Upper lobe of left lung (tissue), 6 donors: Measurements from ENCODE around the gene CDC42BPA. TPM values are rescaled to one million over a fixed set of nuclear protein-coding genes. Genes with fewer than 3 reads are reported as not detected.

ENCODE experiments used
- ATAC-seq, 2 donors: fragments of 200-7000 bp; cut with Tn5 transposase; one replicate each; pipeline ENCODE4 v1.9.1; 2022; ENCODE audit warnings: mild to moderate bottlenecking in 2 of 2, moderate library complexity in 2 of 2; ENCODE audit not compliant: low FRiP score in 2 of 2
- DNase-seq, 2 donors: peaks; one replicate each; pipeline ENCODE4 v3.0.0-alpha.2; 2019 to 2020
- H3K27ac ChIP-seq, 4 donors: fragments of 200-600 bp; sonication (generic); one replicate each; pipeline ENCODE4 v1.5.1; 2016 to 2019
- H3K27me3 ChIP-seq, 4 donors: fragments of 200-600 bp; sonication (generic); one replicate each; pipeline ENCODE4 v1.5.1; 2017 to 2019
- H3K36me3 ChIP-seq, 4 donors: fragments of 200-600 bp; sonication (generic); one replicate each; pipeline ENCODE4 v1.5.1; 2016 to 2019
- H3K4me1 ChIP-seq, 4 donors: fragments of 200-600 bp; sonication (generic); one replicate each; pipeline ENCODE4 v1.5.1; 2018 to 2019
- H3K4me3 ChIP-seq, 4 donors: fragments of 200-600 bp; sonication (generic); one replicate each; pipeline ENCODE4 v1.5.1; 2017 to 2019; ENCODE audit warnings: mild to moderate bottlenecking in 2 of 4, moderate library complexity in 1 of 4
- H3K9me3 ChIP-seq, 4 donors: fragments of 200-600 bp; sonication (generic); one replicate each; pipeline ENCODE4 v1.5.1; 2018 to 2019
- EP300 ChIP-seq, 4 donors: sonication (generic); formaldehyde crosslinking; IDR thresholded peaks; one replicate each; pipeline ENCODE4 v1.5.1; 2017; ENCODE audit warnings: antibody characterized with exemption in 4 of 4, control low read depth in 2 of 4
- POLR2A ChIP-seq, 4 donors: fragments of 450-650 bp; IDR thresholded peaks; one replicate each; pipeline ENCODE4 v1.5.1; 2016 to 2017; ENCODE audit warnings: antibody characterized with exemption in 4 of 4, mild to moderate bottlenecking in 2 of 4
- POLR2AphosphoS5 ChIP-seq, 2 donors: sonication (generic); formaldehyde crosslinking; IDR thresholded peaks; one replicate each; pipeline ENCODE4 v1.5.1; 2017; ENCODE audit warnings: antibody characterized with exemption in 2 of 2
- WGBS, 2 donors: methylation state at CpG; one replicate each; pipeline ENCODE4 v1.1.5; 2017 to 2018; 5-methylcytosine and 5-hydroxymethylcytosine counted together
- total RNA-seq, 6 donors: library from RNA; depleted of rRNA in 4 of 6; stranded (reverse); fragments of >200 nt in 4 of 6; gene quantifications; one replicate each; pipeline versions ENCODE4 v1.1.0 to v1.2.1, GENCODE V29; 2016 to 2021
- TF ChIP-seq, protein P1 (sequence below), 6 experiments: fragments of 450-650 bp in 4 of 6; fragments of 200-600 bp in 2 of 6; sonication (generic) in 2 of 6; IDR thresholded peaks; one replicate each; pipeline ENCODE4 v1.5.1; 2016 to 2019; ENCODE audit warnings: antibody characterized with exemption in 6 of 6
- donor health status: DM: no; HTN: no; CAD: no; lungs with moderate emphysema.
- donor health status: DM: no; HTN: yes; CAD: no; lungs with severe emphysema.

CDC42BPA gene
- total RNA-seq, 6 donors from 2014 or later, result 27.8 to 76.1 (median 33.1) TPM

DNA sequence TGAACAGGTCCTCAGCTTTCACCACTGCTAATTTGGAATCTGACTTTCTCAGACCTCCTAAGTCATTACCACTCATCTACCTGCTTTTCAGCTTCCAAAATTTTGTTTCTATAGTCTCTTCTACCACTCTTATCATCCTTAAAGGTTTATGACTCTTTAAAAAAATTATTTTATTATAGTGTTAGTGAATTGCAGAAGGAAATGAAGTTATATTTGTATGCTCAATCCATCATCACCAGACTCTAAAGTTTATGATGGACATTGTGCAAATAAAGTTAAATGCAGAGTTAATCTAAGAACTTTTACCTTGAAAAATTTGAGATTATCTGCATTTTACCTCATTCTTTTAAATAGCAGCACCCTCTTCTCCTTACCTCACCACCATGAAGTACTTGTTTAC is 14.6 kb downstream of the CDC42BPA start:
- H3K4me1 ChIP-seq, result peaks cover 5 to 21% (median 14%) of the 10 kb centered on the region in 4 donors
- ATAC-seq (no peak), DNase-seq (no peak)
- H3K9me3 ChIP-seq, result no peaks in the 10 kb centered on the region
- H3K27ac ChIP-seq, result no peak overlapping the region
- no peaks in the 10 kb centered on the region for H3K27me3 ChIP-seq
- no peak for TF ChIP-seq POLR2A (IDR thresholded peaks at IDR 0.05)
- no peak overlapping the region for H3K4me3 ChIP-seq
- H3K36me3 ChIP-seq, result no peaks in the 10 kb centered on the region

DNA sequence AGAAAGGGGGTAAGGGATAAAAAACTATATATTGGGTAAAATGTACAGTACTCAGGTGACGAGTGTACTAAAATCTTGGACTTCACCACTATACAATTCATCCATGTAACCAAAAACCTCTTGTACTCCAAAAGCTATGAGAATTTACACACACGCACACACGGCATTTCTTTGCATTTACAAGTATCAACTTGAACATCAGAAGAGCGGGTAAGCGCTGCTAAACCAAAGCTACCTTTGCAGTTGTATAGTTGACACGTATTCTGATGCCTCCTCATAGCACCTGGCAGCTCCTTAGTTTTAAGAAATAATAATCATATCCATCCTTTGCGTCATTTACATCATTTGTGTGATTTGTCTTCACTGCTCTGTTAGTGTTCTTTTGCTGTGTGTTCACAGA is 17.6 kb downstream of the CDC42BPA start:
- peak overlapping the region in 1 of 4 donors; percentile 76 for H3K27ac ChIP-seq
- H3K9me3 ChIP-seq, result no peaks in the 10 kb centered on the region
- no peaks in the 10 kb centered on the region for H3K27me3 ChIP-seq
- WGBS, 2 donors, result 93 to 94% methylated on average over 7 of the region's 7 CpGs
- ATAC-seq, result no peak
- H3K4me1 ChIP-seq, result peaks cover 9 to 18% (median 15%) of the 10 kb centered on the region in 4 donors
- H3K36me3 ChIP-seq, result no peaks in the 10 kb centered on the region
- no peak for TF ChIP-seq EP300 (IDR thresholded peaks at IDR 0.05)
- no peak for TF ChIP-seq POLR2AphosphoS5 (IDR thresholded peaks at IDR 0.05)
- TF ChIP-seq POLR2A (IDR thresholded peaks at IDR 0.05), result no peak
- TF ChIP-seq, protein P1, sequence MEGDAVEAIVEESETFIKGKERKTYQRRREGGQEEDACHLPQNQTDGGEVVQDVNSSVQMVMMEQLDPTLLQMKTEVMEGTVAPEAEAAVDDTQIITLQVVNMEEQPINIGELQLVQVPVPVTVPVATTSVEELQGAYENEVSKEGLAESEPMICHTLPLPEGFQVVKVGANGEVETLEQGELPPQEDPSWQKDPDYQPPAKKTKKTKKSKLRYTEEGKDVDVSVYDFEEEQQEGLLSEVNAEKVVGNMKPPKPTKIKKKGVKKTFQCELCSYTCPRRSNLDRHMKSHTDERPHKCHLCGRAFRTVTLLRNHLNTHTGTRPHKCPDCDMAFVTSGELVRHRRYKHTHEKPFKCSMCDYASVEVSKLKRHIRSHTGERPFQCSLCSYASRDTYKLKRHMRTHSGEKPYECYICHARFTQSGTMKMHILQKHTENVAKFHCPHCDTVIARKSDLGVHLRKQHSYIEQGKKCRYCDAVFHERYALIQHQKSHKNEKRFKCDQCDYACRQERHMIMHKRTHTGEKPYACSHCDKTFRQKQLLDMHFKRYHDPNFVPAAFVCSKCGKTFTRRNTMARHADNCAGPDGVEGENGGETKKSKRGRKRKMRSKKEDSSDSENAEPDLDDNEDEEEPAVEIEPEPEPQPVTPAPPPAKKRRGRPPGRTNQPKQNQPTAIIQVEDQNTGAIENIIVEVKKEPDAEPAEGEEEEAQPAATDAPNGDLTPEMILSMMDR (IDR thresholded peaks at IDR 0.05), result no peak
- no peak overlapping the region for H3K4me3 ChIP-seq
- no peak for DNase-seq

DNA sequence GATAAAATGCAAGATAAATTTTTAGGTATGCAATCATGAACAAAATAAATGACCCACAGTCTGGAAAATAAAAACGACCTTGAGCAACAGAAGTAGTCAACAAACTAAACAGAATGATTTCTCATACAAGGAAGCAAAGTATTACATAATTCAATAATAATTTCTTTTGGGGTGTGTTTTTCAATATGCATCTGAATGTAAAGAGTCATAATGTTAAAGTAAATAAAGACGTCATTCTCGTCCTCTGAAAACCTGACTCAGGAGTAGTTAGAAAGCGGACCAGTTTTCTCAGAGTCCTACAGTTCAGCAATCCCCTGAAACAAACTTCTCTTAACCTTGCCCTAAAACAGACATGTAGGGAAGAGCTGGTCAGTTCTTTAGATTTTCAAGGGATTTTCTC is 18.6 kb downstream of the CDC42BPA start:
- Histone ChIP-seq H3K36me3 (no peaks in the 10 kb centered on the region), H3K4me1 (peaks cover 9 to 18% (median 15%) of the 10 kb centered on the region in 4 donors), H3K27ac (peak overlapping the region in 2 of 4 donors; percentile 61 to 76), H3K4me3 (no peak overlapping the region), H3K9me3 (no peaks in the 10 kb centered on the region), H3K27me3 (no peaks in the 10 kb centered on the region)
- WGBS, 2 donors, result 44 to 47% methylated on average over 4 of the region's 4 CpGs
- DNase-seq (no peak), ATAC-seq (no peak)
- TF ChIP-seq POLR2A (IDR thresholded peaks at IDR 0.05), result no peak
- no peak for TF ChIP-seq EP300 (IDR thresholded peaks at IDR 0.05)
- no peak for TF ChIP-seq POLR2AphosphoS5 (IDR thresholded peaks at IDR 0.05)
- TF ChIP-seq, protein P1 (IDR thresholded peaks at IDR 0.05), result no peak

DNA sequence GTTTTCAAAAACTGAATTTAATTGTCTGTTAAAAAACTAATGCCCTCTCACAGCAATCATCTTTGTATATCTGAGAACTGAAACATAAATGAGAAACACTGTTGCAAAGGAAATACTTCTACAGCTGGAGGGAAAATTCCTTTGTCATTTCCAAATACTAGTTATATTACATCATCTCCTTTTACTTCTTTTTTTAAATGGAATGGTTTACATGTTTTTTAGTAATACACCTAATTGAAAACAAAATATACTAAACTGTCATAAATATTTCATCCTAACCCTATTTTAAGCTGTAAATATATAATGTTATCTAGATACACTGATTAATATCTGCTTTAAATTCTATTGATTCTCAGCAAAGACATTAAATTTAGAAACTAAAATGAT is 19.1 kb downstream of the CDC42BPA start:
- Histone ChIP-seq H3K4me1 (peaks cover 9 to 18% (median 15%) of the 10 kb centered on the region in 4 donors), H3K36me3 (no peaks in the 10 kb centered on the region), H3K4me3 (no peak overlapping the region), H3K9me3 (no peaks in the 10 kb centered on the region), H3K27ac (peak overlapping the region in 2 of 4 donors; percentile 61 to 76), H3K27me3 (no peaks in the 10 kb centered on the region)
- TF ChIP-seq, protein P1 (IDR thresholded peaks at IDR 0.05), result no peak
- TF ChIP-seq POLR2A (IDR thresholded peaks at IDR 0.05) (no peak), EP300 (IDR thresholded peaks at IDR 0.05) (no peak), POLR2AphosphoS5 (IDR thresholded peaks at IDR 0.05) (no peak)
- DNase-seq, result no peak
- ATAC-seq, result no peak

DNA sequence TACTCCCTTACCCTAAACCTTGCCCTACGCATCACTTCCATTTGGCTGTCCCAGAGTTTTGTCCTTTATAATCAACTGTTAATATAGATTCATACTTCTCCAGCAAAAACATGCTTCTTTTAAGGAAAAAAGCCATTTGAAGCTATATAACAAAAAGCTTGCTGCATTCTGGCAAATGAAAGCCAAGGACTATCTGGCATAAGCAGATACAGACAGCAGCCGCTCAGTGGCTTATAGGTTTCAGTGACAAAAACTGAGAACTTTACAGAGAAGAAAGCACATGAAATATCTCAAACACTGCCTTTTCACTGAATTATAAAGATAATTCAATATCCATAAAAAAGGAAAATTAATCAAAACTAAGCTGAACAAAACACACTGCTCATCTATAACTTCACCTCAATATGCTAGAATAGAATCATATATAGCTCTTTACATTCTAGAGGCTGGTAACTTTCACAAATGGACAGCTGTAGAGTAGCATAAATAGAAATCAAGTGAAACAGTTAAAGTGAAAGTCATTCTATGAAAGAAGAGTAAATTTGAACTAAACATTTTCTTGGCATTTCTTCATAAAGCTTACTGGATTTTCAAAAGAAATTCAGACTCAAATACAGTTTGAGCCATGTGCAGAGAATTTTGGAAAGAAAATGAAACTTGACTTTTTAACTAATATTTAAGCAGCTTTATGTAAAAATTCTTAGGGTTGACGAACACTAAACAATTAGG is 19.6 kb downstream of the CDC42BPA start:
- no peak for ATAC-seq
- Histone ChIP-seq H3K9me3 (no peaks in the 10 kb centered on the region), H3K36me3 (no peaks in the 10 kb centered on the region), H3K4me1 (peaks cover 9 to 18% (median 15%) of the 10 kb centered on the region in 4 donors), H3K27ac (peak overlapping the region; percentile 0 to 76 (median 46)), H3K27me3 (no peaks in the 10 kb centered on the region), H3K4me3 (no peak overlapping the region)
- no peak for TF ChIP-seq POLR2A (IDR thresholded peaks at IDR 0.05)
- TF ChIP-seq, protein P1 (IDR thresholded peaks at IDR 0.05), result no peak
- no peak for TF ChIP-seq POLR2AphosphoS5 (IDR thresholded peaks at IDR 0.05)
- WGBS, 2 donors, result 68 to 69% methylated on average over 3 of the region's 3 CpGs
- DNase-seq, result no peak
